HCEC 1CT (cell line): ENCODE results near the gene ARAP1.

ENCODE experiments used
- DNase-seq: peaks from one replicate; pipeline ENCODE4 v3.0.0-alpha.2; 2017

ARAP1 gene

DNA sequence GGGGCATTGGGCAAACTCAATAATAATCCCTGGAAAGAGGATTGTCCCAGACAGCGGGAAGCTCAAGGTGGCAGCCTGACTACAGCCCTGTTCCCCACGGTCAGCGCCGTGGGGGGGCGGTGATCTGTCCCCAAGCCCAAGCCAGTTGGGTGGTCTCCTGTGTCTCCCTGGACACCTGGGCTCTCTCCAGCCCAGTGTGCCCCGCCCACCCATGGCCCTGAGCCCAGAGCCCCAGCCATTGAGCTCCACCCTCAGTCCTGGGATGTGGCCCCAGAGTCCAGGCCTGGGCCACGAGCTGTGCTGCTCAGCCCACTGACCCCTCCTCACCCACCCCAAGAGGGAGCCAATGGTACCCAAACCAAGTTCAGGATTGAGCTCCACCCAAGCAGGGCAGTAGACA is 50.1 kb downstream of the ARAP1 start:
- DNase-seq, result no peak

DNA sequence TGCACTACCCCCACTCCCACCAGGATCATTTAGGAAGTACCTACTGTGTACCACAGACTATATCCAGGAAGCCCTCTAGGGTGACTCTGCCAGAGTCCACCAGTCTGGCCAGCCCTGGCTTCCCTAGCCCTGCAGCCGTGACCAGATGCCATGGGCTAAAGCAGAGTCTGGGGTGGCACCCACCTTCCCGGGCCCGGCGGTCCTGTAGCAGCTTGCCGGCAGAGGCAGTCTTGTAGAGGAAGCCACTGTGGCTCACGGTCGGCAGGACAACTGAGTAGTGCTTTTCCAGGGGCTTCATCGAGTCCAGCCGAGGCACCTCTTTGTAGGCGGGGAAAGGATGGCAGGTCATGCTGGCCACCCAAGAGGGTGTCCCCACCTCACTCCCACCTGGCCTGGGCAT is 50.7 kb downstream of the ARAP1 start:
- DNase-seq, result no peak

DNA sequence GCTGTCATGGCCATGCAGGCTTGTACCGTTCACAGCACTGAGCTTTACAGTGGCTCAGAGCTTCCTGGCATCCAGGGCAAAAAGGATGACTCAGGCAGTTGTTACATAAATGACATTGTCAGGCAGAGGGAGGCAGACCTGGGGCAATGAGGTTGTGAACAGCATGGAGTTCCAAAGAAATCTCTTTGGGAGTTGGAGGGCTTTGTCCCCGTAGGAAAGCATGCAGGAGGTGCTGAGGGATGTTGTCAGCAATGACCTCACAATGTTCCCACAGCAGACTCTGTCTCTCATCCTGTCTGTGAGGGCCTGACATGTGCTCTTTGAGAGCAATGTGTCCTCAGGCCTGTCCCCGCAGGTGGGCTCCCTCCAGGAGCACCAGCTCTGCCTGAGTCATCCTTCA is 52.1 kb downstream of the ARAP1 start:
- no peak for DNase-seq

DNA sequence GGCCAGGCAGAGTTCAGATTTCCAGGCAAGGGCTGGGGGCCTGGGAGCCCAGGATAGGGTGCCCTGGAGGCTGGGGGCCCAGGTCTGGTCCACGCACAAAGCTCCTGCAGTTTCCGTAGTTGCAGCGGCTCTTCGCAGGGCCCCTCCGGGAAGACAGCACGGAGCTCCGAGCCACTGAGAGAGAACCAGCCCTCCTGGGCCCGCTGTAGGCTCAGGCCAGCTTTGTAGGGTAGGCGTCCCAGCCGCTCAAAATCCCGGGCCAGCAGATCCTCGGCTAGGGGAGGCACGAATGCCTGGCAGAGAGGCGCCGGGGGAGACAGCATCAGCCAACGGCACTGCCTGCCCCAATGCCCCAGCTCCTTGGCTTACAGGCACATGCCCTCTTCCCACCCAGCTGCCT is 54.4 kb downstream of the ARAP1 start:
- no peak for DNase-seq

DNA sequence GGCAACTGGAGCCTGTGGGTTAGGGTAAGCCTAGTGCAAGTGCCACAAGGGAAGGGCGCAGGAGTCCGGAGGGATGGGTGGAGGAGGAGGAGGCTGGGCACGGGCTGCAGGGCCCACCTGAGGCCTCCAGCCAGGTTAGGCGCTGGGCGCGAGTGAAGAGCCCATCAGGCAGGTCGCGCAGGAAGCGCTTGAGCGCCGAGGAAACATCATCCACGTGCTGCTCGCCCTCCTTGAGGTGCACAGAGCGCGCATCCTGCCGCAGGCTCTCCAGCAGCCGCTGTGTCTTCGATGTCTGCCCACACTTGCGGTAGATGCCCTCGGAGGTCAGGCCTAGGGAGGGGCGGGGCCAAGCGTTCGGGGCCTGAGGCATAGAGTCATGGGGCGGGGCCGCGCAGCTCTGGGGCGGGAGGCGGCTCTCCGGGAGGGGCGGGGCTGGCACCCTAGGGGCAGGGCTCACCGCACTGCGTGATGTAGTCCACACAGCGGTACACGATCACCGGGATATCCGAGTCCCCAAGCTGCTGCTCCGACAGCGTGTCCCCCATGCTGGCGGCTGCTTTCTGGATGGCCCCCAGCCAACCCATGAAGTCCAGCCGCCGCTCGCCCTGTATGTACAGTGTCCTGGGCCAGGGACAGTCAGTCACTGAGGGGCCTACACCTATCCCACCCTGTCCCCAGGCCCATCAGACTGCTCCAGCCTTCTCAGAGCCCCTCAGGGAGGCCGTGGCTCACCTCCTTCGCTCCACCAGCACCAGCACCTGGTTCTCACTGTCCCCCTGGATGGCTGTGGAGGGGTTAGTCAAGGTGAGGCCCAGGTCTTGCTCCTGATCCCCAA is 55.1 kb downstream of the ARAP1 start:
- no peak for DNase-seq

DNA sequence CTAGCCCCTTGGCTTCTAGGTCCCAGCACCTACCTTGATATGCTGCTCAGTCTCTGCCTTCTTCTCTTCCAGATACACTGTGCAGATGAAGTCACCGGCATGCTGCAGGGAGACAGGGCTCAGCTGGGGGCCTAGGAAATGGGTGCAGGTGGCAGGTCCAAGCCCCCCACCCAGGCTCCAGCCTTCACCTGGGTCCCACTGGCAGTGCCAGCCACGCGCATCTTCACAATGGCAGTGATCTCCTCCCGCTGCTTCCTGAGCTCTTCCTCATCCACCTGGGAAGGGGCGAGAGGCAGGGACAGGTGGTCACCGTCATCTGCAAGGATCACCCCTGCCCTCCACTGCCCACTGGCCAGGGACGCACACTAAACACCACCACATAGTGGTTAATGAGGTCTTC is 56.9 kb downstream of the ARAP1 start:
- DNase-seq, result no peak

DNA sequence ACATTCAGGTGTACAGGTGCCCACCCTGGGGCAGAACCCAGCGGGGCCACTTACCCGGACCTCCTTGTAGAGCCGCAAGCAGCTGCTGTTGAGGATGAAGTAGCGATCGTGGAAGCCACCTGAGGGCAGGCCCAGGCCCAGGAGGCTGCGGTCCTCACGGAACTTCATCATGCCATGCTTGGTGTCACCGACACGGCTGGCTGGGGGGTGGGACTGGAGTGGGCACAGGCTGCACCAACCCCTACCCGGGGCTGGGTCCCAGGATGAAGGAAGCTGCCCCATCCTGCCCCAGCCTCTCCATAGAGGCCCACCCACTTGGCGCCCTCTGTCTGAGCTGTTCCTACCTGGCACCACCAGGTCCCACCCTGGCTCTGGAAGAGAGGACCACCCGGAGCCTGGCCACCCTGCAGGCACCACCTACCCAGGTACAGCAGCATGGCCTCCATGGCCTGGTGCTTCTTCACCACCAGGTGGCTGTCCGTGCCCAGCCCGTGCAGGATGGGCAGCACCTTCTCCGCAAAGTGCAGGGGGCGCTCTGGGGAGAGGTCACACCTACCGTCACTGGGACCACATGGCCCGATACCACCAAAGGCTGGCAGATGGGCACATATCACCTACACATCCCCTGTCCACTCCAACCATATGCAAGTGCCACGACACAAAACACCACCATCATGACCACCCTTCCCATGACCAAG is 58.8 kb downstream of the ARAP1 start:
- DNase-seq, result no peak

DNA sequence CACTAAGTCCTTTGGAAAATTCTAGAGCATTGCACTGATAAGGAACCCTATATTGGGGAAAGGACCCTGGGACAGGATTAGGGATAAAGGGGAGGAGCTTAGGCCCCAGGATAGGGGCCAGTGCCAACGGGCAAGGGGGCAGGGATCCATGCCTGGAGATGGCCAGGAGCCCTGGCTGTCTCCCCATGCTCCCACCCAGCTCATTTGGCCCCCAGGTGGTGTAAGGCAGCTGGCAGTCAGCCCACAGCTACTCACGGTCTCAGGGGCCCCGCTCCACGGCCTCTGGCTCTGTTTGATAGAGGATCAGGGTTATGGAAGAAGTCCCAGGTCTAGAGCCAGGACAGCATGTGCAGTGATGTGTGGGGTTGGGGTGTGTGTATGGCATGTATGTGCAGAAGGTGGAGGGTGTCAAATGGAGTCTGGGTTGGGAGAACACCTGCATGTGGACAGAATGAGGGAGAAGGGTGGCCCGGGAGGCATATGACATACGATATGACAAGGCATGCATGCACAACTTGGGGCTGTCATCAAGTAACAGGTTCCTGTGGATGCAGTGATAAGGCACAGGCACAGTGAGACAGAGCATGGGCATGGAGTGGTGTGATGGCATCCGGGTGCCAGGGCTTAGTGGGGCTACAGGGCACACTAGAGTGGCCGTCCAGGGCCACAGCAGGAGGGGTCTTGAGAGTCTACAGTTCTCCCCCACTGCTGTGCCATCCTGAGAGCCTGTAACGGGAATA is 59.5 kb downstream of the ARAP1 start:
- no peak for DNase-seq

DNA sequence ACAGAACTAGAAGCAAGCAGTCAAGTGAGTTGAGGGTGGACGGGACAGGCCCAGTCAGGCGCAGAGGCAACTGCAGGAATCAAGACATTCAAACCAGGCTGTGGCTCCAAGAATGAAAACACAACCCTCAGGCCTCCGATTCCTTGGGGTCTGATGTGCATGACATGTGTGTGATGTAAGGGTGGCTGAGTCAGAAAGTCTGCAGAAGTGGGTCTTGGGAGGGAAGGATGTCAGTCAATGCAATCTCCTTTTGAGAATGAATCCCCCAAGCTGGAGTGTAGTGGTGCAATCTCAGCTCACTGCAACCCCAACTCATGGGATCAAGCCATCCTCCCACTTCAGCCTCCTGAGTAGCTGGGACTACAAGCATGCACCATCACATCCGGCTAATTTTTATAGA is 62.0 kb downstream of the ARAP1 start:
- no peak for DNase-seq

DNA sequence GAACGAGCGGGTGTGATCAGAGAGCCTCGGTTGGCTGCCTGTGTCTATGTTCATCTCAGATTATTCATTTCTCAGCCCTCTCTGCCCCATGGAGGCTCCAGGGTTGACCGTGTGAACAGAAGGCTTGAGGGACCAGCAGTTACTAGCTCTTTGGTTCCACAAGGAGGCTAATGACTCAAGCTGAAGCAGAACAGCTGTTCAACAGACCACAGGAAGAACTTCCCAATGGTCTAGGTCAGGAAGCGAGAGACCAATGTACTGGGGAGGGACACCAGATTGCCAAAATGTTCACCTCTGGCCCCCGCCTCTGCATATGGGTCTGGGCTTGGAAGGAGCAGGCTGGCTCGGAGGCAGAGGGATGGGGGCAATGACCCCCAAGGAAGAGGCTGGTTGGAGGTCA is 63.3 kb downstream of the ARAP1 start:
- DNase-seq, result no peak

DNA sequence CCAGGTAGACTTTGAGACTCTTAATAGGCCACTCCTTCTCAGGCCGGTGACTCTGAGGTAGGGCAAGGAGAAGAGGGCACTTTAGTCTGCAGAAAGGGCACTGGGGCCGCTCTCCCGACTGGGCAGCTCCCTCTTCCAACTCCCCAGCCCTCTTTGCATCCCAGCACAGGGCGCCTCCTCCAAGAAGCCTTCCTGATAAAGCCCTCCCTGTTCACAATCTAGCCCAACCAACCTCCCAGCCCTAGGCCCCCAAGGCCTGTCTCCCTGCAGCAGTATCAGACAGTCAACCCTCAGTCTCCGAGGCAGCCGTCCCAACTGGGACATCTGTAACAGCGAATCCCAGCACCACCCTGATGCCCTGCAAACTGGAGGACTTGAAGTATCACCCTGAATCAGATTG is 63.7 kb downstream of the ARAP1 start:
- no peak for DNase-seq

DNA sequence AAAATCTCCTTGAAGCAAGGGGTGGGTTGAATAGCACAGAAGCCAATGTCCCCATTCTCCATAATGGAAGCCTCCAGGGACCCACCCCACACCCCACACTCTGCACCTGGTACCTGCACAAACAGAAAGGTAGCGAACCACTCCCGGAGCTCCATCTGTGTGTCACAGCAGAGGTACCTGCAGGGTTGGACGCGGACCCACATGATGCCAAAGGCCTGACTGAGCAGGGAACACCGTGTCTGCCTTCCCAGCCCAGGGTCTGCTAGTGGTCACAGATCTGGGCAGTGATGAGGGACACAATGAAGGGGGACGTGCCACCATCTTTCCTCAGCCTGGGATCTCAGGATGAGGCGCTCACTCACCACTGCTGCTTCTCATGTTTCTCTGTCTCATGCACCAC is 64.9 kb downstream of the ARAP1 start:
- DNase-seq, result no peak

DNA sequence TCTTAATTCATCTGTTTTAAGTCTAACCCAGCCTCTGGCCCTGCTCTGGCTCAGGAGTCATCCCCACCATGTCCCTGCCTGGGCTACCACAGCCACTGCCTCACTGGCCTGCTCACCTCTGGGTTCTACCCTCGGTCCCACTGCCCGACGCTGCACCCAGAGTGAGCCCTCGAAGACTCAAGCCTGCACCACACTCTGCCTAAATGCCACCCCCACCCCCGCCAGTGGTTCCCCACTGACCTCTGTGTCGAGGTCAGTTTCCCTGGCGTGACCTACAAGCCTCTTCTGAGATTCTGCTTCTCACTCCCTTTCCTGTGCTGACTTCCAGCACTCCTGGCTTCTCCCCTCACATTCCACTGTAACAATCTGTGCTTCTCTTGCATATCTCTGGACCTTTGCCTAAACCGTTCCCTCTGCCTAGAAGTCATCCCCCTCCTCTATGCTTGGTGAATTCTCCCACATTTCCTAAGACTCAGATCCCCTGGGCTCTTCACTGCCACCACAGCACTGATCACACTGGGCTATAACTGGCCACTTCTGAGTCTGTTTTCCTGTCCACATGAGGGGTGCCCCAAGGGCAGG is 65.5 kb downstream of the ARAP1 start:
- no peak for DNase-seq

DNA sequence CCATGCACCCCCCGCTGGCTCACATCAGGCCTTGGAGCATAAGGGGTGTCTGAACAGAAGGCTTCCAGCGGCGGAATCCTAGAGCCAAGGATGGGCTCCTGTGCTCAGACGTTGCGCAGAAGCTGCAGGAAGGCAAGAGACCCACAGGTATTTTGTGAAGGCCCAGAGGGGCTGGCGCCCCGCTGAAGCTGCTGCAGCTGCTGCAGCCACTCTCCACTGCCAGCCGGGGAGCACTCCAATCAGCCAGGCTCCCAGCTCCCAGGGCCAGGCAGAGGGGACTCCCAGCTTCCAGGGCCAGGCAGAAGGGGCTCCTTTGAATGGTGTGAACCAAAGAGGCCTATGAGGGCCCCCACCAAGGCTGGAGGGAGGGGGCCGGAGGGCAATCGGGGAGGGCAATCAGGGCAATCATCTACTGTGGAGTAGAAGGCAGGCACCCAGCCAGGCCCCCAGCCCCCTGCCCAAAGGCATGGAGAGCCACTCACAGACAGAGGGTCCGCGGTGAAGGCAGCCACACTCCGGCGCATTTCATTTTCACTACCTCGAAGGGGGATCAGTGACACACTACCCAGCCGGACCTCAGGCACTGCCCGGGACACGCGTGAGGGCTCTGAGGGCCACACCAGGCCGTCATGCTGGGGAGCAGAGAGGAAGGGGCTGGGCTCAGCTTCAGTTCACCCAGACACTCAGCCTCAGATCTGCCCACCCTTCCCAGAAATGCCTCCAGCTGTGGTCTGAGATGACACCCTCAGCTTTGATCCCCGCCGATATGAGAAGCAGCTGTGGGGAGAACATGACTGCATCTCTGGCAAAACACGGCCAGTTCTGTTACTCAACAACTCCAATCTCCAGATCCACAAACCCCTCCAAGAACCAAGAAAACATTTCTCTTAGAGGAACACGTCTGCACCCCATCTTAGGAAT is 66.4 kb downstream of the ARAP1 start:
- peak; percentile 20 for DNase-seq

DNA sequence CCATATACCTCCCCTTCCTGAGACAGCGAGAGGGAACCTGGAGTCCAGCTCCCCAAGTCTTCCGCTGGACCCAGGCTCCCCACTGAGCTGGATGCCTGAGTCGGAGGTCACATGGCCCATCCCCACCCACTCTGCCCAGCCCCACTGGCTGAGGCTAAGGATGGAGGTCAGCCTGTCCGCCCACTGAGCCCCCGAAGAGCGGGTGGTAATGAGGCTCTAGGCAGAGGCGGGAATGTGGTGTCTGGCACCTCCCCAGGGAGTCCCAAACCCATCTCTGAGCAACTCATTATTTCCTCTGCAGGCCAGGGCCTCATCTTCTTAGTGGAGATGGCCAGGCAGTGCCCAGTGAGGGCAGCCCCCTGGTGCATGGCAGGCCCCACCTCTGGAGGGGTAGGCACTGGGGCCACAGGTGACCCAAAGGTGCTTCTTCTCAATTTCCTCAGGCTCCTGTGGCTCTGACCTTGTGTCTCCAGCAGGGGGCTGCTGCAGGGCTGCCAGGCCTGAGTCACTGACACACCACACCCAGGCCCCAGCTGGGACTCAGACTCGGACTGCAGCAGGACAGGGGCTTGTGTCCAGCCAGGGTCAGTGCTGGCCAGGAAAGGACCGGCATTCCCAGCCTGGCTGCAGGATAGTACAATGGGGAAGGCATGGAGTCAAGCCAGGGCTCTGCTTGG is 67.8 kb downstream of the ARAP1 start:
- peak; percentile 79 for DNase-seq

DNA sequence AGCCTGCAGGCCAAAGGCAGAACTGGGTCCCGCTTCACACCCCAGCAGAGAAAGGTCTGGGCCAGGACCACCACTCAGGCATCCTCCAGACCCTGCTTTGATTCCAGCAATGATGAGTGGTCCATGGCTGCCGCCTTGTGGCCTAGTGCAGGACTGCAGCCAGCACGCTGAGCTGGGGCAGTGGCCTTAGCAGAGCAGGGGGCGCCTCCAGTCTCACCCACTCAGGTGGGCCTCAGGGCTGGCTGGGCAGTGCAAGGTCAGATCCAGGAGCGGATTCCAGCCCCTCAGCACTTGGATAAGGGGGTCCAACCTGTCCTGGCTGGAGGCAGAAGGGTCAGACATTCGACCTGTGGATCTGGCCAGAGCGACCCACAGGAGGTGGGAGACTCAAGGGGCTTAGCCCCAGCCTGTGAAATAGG is 68.4 kb downstream of the ARAP1 start:
- no peak for DNase-seq

DNA sequence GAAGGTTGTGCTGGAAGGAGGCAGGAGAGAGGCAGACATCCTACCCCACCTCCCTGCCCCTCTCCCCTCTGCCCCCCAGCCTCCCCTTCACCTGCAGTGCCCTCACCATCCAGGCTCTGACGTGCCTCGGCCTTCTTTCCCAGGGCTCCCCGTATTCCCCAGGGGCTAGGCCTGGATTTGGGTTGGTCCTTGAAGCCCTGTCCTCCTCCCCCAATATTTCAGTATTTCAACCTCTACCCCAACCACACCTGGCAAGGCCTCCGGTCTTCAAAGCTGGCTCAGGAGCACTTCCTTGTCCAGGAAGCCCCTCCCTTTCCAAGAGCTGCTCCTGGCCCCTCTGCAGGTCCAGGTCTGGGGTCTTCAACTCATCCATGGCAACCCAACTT is 69.4 kb downstream of the ARAP1 start:
- no peak for DNase-seq

DNA sequence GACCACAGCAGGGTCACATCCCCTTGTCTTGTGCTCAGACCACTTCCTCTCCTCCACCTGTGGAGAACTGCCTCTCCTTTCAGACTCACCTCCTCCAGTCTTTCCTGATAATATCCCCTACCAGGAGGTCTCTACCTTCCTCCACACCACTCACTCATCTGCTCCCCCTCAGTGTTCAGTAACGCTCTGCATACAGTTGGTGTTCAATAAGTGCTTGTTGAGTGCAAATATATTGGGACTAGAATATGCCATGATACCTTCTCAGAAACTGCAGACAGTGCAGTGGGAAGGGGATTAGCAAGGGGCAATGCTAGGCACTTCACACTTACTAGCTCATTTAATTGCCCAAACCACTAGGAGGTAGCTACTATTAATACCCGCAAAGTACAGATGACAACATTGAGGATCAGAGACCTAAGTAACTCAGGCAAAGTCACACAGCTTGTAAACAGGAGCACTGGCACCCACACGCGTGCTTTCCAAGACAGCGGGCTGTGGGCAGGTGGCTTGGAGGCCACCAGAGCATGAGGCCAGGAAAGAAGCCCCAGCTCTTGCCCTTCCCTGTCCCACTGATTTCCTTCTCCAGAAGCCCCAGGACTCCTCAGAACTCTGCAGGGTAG is 69.9 kb downstream of the ARAP1 start:
- no peak for DNase-seq

DNA sequence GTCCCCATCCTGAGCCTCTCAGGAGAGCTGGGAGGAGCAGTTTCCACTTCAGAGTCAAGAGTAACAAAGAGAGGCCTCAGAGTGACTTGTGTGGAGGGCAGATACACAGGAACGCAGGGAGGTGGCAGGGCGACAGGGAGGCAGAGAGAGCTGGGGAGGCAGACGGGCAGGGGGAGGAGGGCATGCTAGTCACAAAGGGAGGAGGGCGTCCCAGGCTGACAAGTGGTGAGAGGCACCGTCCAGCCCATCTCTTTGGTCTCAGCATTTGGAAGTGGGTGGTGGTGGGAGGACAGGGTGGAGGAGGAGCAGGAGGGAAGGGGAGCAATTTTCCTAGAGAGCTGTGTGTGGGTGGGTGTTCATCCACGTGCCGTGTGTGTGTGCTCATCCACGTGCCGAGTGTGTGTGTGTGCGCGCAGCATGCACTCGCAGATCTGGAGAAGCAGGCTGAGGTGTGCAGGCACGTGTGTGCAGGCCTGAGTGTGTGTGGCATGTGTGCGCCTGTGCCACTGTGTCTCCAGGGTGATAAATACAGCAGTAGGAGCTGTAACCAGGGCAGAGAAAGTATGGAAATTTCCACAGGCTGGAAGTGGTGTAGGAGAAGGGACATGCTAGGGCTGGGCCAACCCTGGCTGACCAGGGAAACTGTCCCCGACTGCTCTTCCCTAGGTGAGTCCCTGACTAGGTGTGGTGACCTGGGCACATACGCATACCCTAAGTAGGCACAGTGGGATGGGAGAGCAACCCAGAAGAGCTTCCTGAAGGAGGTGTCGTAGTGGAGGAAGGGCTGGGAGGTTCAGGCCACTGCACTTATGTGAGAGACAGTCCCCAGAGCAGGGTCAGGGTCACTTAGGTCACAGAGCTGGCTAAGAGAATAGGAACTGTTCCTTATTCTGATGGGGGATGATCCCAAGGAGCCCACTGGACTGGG is 70.7 kb downstream of the ARAP1 start:
- no peak for DNase-seq

DNA sequence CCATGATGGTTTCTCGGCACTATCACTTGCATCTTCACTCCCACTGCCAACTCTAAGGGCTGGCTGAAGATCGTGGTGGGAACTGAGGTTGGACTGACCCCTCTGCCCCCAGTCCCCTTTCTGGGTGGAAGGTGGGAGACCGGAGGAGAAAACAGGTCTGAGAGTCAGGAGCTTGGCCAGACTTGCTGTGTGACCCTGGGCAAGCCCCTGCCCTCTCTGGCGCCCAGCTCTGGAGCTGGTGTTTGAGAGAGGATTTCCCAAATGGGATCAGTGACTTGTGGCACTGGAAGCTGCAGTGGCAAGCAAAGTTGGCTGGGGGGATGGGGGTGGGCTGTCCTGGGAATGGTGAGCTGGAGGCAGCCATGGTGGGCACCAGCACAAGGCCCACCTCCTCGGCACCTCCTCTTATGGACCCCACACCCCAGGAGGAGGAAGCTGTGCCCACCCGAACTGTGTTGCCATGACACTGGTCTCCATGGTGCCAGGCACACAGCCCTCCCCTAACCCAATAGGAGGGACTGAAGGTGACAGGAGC is 71.5 kb downstream of the ARAP1 start:
- DNase-seq, result no peak
